ENCODE data around the gene C13orf46. TPM values are rescaled to one million over a fixed set of nuclear protein-coding genes. Genes with fewer than 3 reads are reported as not detected.

Gene C13orf46
- 0.13 and 0.16 TPM in 2 replicates for total RNA-seq

DNA sequence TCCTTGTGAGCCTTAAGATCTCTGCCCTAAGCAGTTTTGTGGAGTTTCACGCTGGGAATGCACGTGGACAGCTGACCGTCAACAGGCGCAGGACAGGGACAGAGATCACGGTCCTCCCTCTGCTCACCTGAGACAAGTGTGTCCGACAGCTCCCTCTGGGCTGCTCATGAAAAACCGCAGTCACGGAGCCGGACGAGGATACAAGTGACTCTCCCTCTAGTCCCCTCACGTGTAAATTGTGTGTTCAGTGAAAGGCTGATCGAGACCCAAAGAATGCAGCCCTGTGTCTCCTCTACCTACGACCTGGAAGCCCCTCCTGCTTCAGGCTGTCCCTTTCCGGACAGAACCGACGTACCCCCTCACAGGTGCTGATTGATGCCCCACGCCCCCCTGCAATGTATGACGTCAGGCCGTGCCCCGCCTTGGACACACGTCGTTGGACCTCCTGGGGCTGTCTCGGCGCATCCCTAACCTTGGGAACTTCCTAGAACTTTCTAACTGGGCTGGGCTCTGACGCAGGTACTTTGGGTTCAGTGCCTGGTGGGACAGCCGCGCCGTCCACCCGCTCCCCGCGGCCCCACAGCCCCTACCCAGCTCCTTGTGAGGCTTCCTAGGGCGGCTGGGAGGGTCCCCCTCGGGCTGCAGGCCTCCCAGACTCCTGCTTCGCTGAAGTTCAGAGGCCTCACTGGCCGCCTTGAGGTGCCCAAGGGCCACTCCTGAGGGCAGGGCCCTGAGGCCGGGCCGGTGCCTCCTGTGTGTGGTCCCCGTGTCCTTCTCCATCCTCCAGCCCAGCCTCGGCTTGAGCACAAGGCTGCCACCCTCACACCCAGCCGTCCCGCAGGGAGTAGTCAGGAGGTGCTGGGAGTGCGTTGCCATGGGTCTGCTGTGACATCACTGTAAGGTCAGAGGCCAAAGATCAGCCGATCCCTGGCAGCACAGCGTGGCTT, at the start of gene C13orf46:
Gene C13orf46 (minus strand): TSS at position 859 of the 947 bp plus-strand sequence. CDS start 79 bp downstream, at position 780.

Other genes starting within 250 kb of the C13orf46 start
- gene TMEM255B, start 214.8 kb downstream of the C13orf46 start, total RNA-seq = 1.8 and 2.8 TPM in 2 replicates
- gene GAS6, start 110.0 kb downstream of the C13orf46 start, total RNA-seq = 169 and 300 TPM in 2 replicates
- gene RASA3, start 158.5 kb upstream of the C13orf46 start, total RNA-seq = 28.0 and 30.2 TPM in 2 replicates
- not detected in 2 replicates for gene CFAP97D2, start 205.2 kb upstream of the C13orf46 start, total RNA-seq

All from mesangial cell (primary cell).